GM12878 (cell line): ENCODE measurements around the gene ID3. TPM values are rescaled to one million over a fixed set of nuclear protein-coding genes. Genes with fewer than 3 reads are reported as not detected.
A peak's percentile ranks its signal among the peaks of the same experiment; 100 is the strongest.

Experiments
- ATAC-seq: fragments of 200-7000 bp; cut with Tn5 transposase; 3 replicates; pipeline ENCODE4 v1.9.1; 2020; ENCODE audit warnings: mild to moderate bottlenecking, moderate library complexity
- BruUV-seq: library from RNA; stranded (reverse); fragments of 400-500 nt; replicated peaks from 2 replicates; lab custom pipeline; 2021; lab: Mats Ljungman, UMichigan
- CTCF ChIA-PET: fragments of 300-600 bp; sonication (Branson Sonifier 250); formaldehyde crosslinking; extraction: SDS; loops from one replicate; lab custom pipeline; 2021; ENCODE audit warnings: inconsistent platforms; lab: Yijun Ruan, JAX
- POLR2A ChIA-PET: fragments of 350-600 bp; formaldehyde crosslinking; extraction: SDS; loops from one replicate; lab custom pipeline; 2021; ENCODE audit warnings: inconsistent platforms; lab: Charles Lee
- RAD21 ChIA-PET: fragments of 300-600 bp; sonication (Branson Sonifier 250); formaldehyde crosslinking; loops from one replicate; lab custom pipeline; 2023; ENCODE audit warnings: antibody characterized with exemption; ENCODE audit not compliant: unreplicated experiment; lab: Charles Lee
- SMC1A ChIA-PET: fragments of 300-600 bp; sonication (Branson Sonifier 250); formaldehyde crosslinking; loops from one replicate; lab custom pipeline; 2023; ENCODE audit not compliant: unreplicated experiment, uncharacterized antibody; lab: Charles Lee
- DNase-seq: peaks from one replicate; pipeline ENCODE4 v3.0.0-alpha.2; 2011; ENCODE audit warnings: low read depth, low spot score
- FAIRE-seq: peaks from 3 replicates; lab custom pipeline; 2011; peaks lifted over from hg19 to GRCh38; lab: Jason Lieb, UNC
- H2AFZ ChIP-seq: 2 replicates; pipeline ENCODE4 v1.6.0; 2011; ENCODE audit warnings: low read depth, low read length, control low read depth; ENCODE audit not compliant: control insufficient read depth
- H3K27ac ChIP-seq: 2 replicates; pipeline ENCODE4 v1.5.1; 2011; ENCODE audit warnings: control low read depth; ENCODE audit not compliant: control insufficient read depth, insufficient read depth
- H3K27me3 ChIP-seq, 2 experiments: replicated peaks in 1 of 2; 2 replicates each; pipeline versions ENCODE4 v1.6.0 to v1.6.1; 2011; ENCODE audit warnings: low read length in 1 of 2; ENCODE audit not compliant: control insufficient read depth in 2 of 2, insufficient read depth in 2 of 2
- H3K36me3 ChIP-seq, 2 experiments: 2 replicates each; pipeline ENCODE4 v1.5.1; 2011; ENCODE audit warnings: low read length in 1 of 2; ENCODE audit not compliant: control insufficient read depth in 2 of 2, insufficient read depth in 2 of 2
- H3K4me1 ChIP-seq: 2 replicates; pipeline ENCODE4 v1.6.1; 2011; ENCODE audit warnings: mild to moderate bottlenecking, low read length, moderate library complexity, mixed read lengths; ENCODE audit not compliant: control insufficient read depth, insufficient read depth
- H3K4me2 ChIP-seq: 2 replicates; pipeline ENCODE4 v1.6.0; 2011; ENCODE audit warnings: control low read depth; ENCODE audit not compliant: control insufficient read depth, insufficient read depth
- H3K4me3 ChIP-seq: fragments of 200-600 bp; sonication (generic); 2 replicates; pipeline ENCODE4 v1.5.1; 2016
- H3K79me2 ChIP-seq: 2 replicates; pipeline ENCODE4 v1.6.0; 2011; ENCODE audit warnings: low read length; ENCODE audit not compliant: control insufficient read depth, insufficient read depth
- H3K9ac ChIP-seq: 2 replicates; pipeline ENCODE4 v1.8.0; 2011; ENCODE audit warnings: low read length, control low read depth, mixed read lengths; ENCODE audit not compliant: control insufficient read depth, insufficient read depth
- H3K9me3 ChIP-seq: replicated peaks from 3 replicates; pipeline ENCODE4 v1.5.1; 2011; ENCODE audit warnings: mild to moderate bottlenecking, low read length; ENCODE audit not compliant: control insufficient read depth, insufficient read depth
- H4K20me1 ChIP-seq: 2 replicates; pipeline ENCODE4 v1.6.0; 2011; ENCODE audit not compliant: control insufficient read depth, insufficient read depth
- CBFB ChIP-seq: IDR thresholded peaks from 2 replicates; pipeline ENCODE4 v1.6.1; 2016; ENCODE audit warnings: antibody characterized with exemption, low read depth
- CHD1 ChIP-seq: IDR thresholded peaks from 2 replicates; pipeline ENCODE4 v1.6.1; 2012; ENCODE audit warnings: low read depth, low read length, improper control_type of control experiment
- CHD4 ChIP-seq: fragments of 200-600 bp; sonication (generic); IDR thresholded peaks from 2 replicates; pipeline ENCODE4 v1.6.1; 2016; ENCODE audit warnings: mild to moderate bottlenecking
- CREB1 ChIP-seq: IDR thresholded peaks from 2 replicates; pipeline ENCODE4 v1.6.1; 2012; ENCODE audit warnings: low read depth, mild to moderate bottlenecking, inconsistent platforms
- EGR1 ChIP-seq, 2 experiments: IDR thresholded peaks; 1 replicate in 1 of 2; 2 replicates in 1 of 2; pipeline ENCODE4 v1.6.1; 2011 to 2012; ENCODE audit warnings: low read depth in 2 of 2, low read length in 2 of 2, borderline replicate concordance in 1 of 2, mild to moderate bottlenecking in 1 of 2, moderate library complexity in 1 of 2
- EP300 ChIP-seq, 2 experiments: fragments of 150-350 bp in 1 of 2; IDR thresholded peaks; 2 replicates each; pipeline ENCODE4 v1.6.1; 2011 to 2012; ENCODE audit warnings: low read depth in 2 of 2, low read length in 2 of 2, borderline replicate concordance in 1 of 2, improper control_type of control experiment in 1 of 2, inconsistent platforms in 1 of 2; ENCODE audit not compliant: control insufficient read depth in 1 of 2
- ETV6 ChIP-seq, 2 experiments: fragments of 450-650 bp in 1 of 2; IDR thresholded peaks in 1 of 2; conservative IDR thresholded peaks in 1 of 2; 2 replicates each; pipeline ENCODE4 v1.6.1; 2014; ENCODE audit warnings: antibody characterized with exemption in 1 of 2, borderline replicate concordance in 1 of 2, low read depth in 1 of 2, mild to moderate bottlenecking in 1 of 2, moderate library complexity in 1 of 2
- HDAC2 ChIP-seq: fragments of 200-600 bp; sonication (generic); IDR thresholded peaks from 2 replicates; pipeline ENCODE4 v1.6.1; 2017
- LARP7 ChIP-seq: fragments of 450-650 bp; IDR thresholded peaks from 2 replicates; pipeline ENCODE4 v1.6.1; 2017; ENCODE audit warnings: mild to moderate bottlenecking
- POLR2AphosphoS2 ChIP-seq: IDR thresholded peaks from 2 replicates; pipeline ENCODE4 v1.6.1; 2011; ENCODE audit warnings: low read depth, mild to moderate bottlenecking, low read length, improper control_type of control experiment, moderate library complexity
- RBBP5 ChIP-seq: fragments of 200-600 bp; sonication (generic); conservative IDR thresholded peaks from 2 replicates; pipeline ENCODE4 v1.6.1; 2016
- RELB ChIP-seq: fragments of 450-650 bp; IDR thresholded peaks from 2 replicates; pipeline ENCODE4 v1.6.1; 2017; ENCODE audit warnings: low read depth, mild to moderate bottlenecking, moderate library complexity
- SKIL ChIP-seq: fragments of 450-650 bp; IDR thresholded peaks from 2 replicates; pipeline ENCODE4 v1.6.1; 2017; ENCODE audit warnings: mild to moderate bottlenecking, low read depth, inconsistent platforms; ENCODE audit not compliant: poor library complexity, severe bottlenecking
- SMC3 ChIP-seq: IDR thresholded peaks from 2 replicates; pipeline ENCODE4 v1.6.1; 2011; ENCODE audit warnings: low read length, improper control_type of control experiment, borderline replicate concordance
- SREBF1 ChIP-seq: IDR thresholded peaks from 2 replicates; pipeline ENCODE4 v1.6.1; 2012; ENCODE audit warnings: mild to moderate bottlenecking, low read length
- SUPT20H ChIP-seq: IDR thresholded peaks from 2 replicates; pipeline ENCODE4 v1.6.1; 2011; ENCODE audit warnings: low read depth, mild to moderate bottlenecking, low read length, moderate library complexity, borderline replicate concordance; ENCODE audit not compliant: control insufficient read depth
- WGBS: methylation state at CpG from one replicate; pipeline ENCODE4 v1.1.6; 2016; ENCODE audit warnings: low lambda C conversion rate; ENCODE audit not compliant: insufficient replicate concordance, insufficient coverage; ENCODE audit errors: missing lambda C conversion rate; 5-methylcytosine and 5-hydroxymethylcytosine counted together
- in situ Hi-C: fragments of 300-500 bp; cut with MboI; formaldehyde crosslinking; loops from 9 replicates; pipeline ENCODE4 v1.14.3; 2018; ENCODE audit warnings: mixed read lengths
- intact Hi-C: fragments of 100-400 bp; cut with micrococcal nuclease; formaldehyde crosslinking; loops from one replicate; pipeline ENCODE4 v1.14.2; 2022; ENCODE audit not compliant: unreplicated experiment
- polyA plus RNA-seq, 11 experiments: library from polyadenylated mRNA; depleted of rRNA in 4 of 11; unstranded in 6 of 11; stranded (reverse) in 5 of 11; fragments of >200 nt; fragmentation: Nextera tagmentation in 4 of 11; fragmentation: Illumina TruSeq in 1 of 11; extraction: Ambion mirVana in 4 of 11; extraction: Trizol in 1 of 11; gene quantifications; 1 replicate in 1 of 11; 2 replicates in 10 of 11; pipeline versions ENCODE4 v1.2.1 to v1.2.3, GENCODE V29; 2011 to 2016; ENCODE audit warnings: inconsistent platforms in 2 of 11, missing spikeins in 2 of 11, low read depth in 1 of 11
- total RNA-seq, 4 experiments: library from RNA; depleted of rRNA in 3 of 4; stranded (reverse); fragments of >200 nt in 3 of 4; fragmentation: Illumina TruSeq in 1 of 4; extraction: Trizol in 1 of 4; gene quantifications; 2 replicates each; pipeline versions ENCODE4 v1.2.1 to v1.2.3, GENCODE V29; 2013 to 2021
- TF ChIP-seq, protein P1 (sequence below): IDR thresholded peaks from 2 replicates; pipeline ENCODE4 v1.6.1; 2011; ENCODE audit warnings: borderline replicate concordance, low read depth, mild to moderate bottlenecking, moderate library complexity, low read length; ENCODE audit not compliant: insufficient read depth, poor library complexity, severe bottlenecking

ID3 gene
- total and polyA plus RNA-seq, 10 of the 15 experiments (the other 5 are each of a cell fraction or from before 2014, with no cell fraction given): 42.7 to 475 (median 207) TPM

DNA sequence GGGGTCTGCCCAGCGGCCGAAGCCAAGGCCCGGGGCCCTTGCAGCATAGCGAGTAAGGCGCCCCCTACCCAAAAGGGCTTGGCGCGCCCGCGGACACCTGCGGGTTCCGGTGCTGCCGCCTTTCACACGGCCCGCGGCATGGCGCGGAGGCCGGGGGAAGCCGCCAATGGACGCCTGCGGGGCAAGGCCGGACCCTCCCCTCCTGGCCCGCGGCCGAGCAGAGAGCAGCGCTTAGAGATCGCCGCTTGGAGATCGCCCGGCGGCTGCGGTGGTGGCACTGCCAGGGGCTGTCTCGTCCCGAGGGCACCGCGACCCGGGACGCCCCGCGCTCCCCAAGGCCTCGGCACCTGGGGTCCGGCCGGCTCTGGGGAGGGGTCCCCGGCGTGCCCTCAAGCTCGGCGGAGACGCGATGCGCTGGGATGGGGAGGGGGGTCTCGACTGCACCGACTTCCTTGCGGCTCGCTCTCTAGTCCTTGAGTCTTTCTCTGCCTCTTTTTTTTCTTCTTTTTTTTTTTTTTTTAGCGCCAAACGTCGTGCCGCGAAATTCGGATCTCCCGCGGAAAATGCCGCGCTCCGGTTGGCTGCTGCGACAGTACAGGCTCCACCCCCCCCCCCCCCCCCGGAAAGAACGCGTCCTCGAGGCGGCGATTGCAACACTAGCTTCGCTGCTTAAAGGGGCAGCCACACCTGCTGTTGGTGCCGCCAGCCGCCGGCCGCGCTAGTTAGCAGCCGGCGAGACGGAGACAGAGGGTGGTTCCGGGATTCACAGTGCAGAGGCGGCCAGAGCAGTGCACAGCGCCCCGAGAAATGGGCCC is 28.3 kb downstream of the ID3 start, which contains the start of gene E2F2:
E2F2 (minus strand) TSS at position 487 of the 815 bp plus-strand sequence; CDS start at position 47, 440 bp downstream.
- Histone ChIP-seq H3K4me1 (peaks cover 64% of the 10 kb centered on the region), H3K27ac (peak within 1 kb of the TSS; percentile 89), H3K4me2 (peak within 1 kb of the TSS; percentile 91), H3K9ac (peak within 1 kb of the TSS; percentile 91), H3K9me3 (no peaks in the 10 kb centered on the region), H3K79me2 (peaks cover 46% of the 10 kb centered on the region), H3K4me3 (peak within 1 kb of the TSS; percentile 85), H3K27me3 (no peaks in the 10 kb centered on the region), H4K20me1 (no peaks in the 10 kb centered on the region), H2AFZ (peak within 1 kb of the TSS; percentile 57), H3K36me3 (no peaks in the 10 kb centered on the region)
- FAIRE-seq (no peak), ATAC-seq (peak; percentile 72), DNase-seq (no peak)
- RAD21 ChIA-PET: interaction anchor here (0.6 to 11.3 kb wide), 8 partner anchors 9 to 368 kb away, joined by 3 to 153 read pairs (median 4); partner anchors contain the start of gene HNRNPR
- SMC1A ChIA-PET: interaction anchor here (1.4 to 14.8 kb wide), 7 partner anchors 9 to 104 kb away, joined by 3 to 201 read pairs (median 5); no protein-coding TSS in a partner anchor
- intact Hi-C loops (no loop called here), in situ Hi-C loops (loop anchor here (5.0 kb wide), 1 partner anchor 34 kb away; no protein-coding TSS in a partner anchor)
- POLR2A ChIA-PET: interaction anchor here (1.0 to 1.9 kb wide), 7 partner anchors 9 to 163 kb away, joined by 3 to 8 read pairs (median 4); no protein-coding TSS in a partner anchor
- WGBS: under 1% methylated on average over 62 of the region's 85 CpGs
- no TSS peak for BruUV-seq
- CTCF ChIA-PET: interaction anchor here (0.6 to 28.3 kb wide), 8 partner anchors 10 to 158 kb away, joined by 3 to 784 read pairs (median 5); no protein-coding TSS in a partner anchor
- TF ChIP-seq CHD1: no peak
- TF ChIP-seq ETV6 (conservative IDR thresholded peaks at IDR 0.05 in 1 of 2, IDR thresholded peaks at IDR 0.05 in 1 of 2; ENCODE audit: borderline replicate concordance in 1 of 2, low read depth in 1 of 2): no peak
- peak; percentile 64; the same call in 1 of the 2 replicates for TF ChIP-seq HDAC2
- no peak for TF ChIP-seq LARP7
- no peak for TF ChIP-seq SUPT20H
- peak; percentile 80 for TF ChIP-seq CREB1
- TF ChIP-seq, protein P1, sequence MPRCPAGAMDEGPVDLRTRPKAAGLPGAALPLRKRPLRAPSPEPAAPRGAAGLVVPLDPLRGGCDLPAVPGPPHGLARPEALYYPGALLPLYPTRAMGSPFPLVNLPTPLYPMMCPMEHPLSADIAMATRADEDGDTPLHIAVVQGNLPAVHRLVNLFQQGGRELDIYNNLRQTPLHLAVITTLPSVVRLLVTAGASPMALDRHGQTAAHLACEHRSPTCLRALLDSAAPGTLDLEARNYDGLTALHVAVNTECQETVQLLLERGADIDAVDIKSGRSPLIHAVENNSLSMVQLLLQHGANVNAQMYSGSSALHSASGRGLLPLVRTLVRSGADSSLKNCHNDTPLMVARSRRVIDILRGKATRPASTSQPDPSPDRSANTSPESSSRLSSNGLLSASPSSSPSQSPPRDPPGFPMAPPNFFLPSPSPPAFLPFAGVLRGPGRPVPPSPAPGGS: no peak
- TF ChIP-seq RBBP5: no peak
- TF ChIP-seq POLR2AphosphoS2: no peak
- no peak for TF ChIP-seq SKIL
- no peak for TF ChIP-seq EP300 (IDR thresholded peaks at IDR 0.05; ENCODE audit: borderline replicate concordance in 1 of 2, control insufficient read depth in 1 of 2, low read depth in 2 of 2, low read length in 2 of 2)
- TF ChIP-seq CHD4: no peak
- no peak for TF ChIP-seq SREBF1
- TF ChIP-seq EGR1 (IDR thresholded peaks at IDR 0.05; ENCODE audit: borderline replicate concordance in 1 of 2, low read depth in 2 of 2, low read length in 2 of 2): no peak
- peak; percentile 77 for TF ChIP-seq RELB
- no peak for TF ChIP-seq SMC3
- TF ChIP-seq CBFB: 0 out of 2 replicates have a peak, but pooled peaks have one; percentile 26
